Upper lobe of left lung (tissue), 6 donors: ENCODE measurements around the gene NAA15. TPM values are rescaled to one million over a fixed set of nuclear protein-coding genes. Genes with fewer than 3 reads are reported as not detected.
A peak's percentile ranks its signal among the peaks of the same experiment; 100 is the strongest.

Experiments
- ATAC-seq, 2 donors: fragments of 200-7000 bp; cut with Tn5 transposase; one replicate each; pipeline ENCODE4 v1.9.1; 2022; ENCODE audit warnings: mild to moderate bottlenecking in 2 of 2, moderate library complexity in 2 of 2; ENCODE audit not compliant: low FRiP score in 2 of 2
- DNase-seq, 2 donors: peaks; one replicate each; pipeline ENCODE4 v3.0.0-alpha.2; 2019 to 2020
- H3K27ac ChIP-seq, 4 donors: fragments of 200-600 bp; sonication (generic); one replicate each; pipeline ENCODE4 v1.5.1; 2016 to 2019
- H3K27me3 ChIP-seq, 4 donors: fragments of 200-600 bp; sonication (generic); one replicate each; pipeline ENCODE4 v1.5.1; 2017 to 2019
- H3K36me3 ChIP-seq, 4 donors: fragments of 200-600 bp; sonication (generic); one replicate each; pipeline ENCODE4 v1.5.1; 2016 to 2019
- H3K4me1 ChIP-seq, 4 donors: fragments of 200-600 bp; sonication (generic); one replicate each; pipeline ENCODE4 v1.5.1; 2018 to 2019
- H3K4me3 ChIP-seq, 4 donors: fragments of 200-600 bp; sonication (generic); one replicate each; pipeline ENCODE4 v1.5.1; 2017 to 2019; ENCODE audit warnings: mild to moderate bottlenecking in 2 of 4, moderate library complexity in 1 of 4
- H3K9me3 ChIP-seq, 4 donors: fragments of 200-600 bp; sonication (generic); one replicate each; pipeline ENCODE4 v1.5.1; 2018 to 2019
- EP300 ChIP-seq, 4 donors: sonication (generic); formaldehyde crosslinking; IDR thresholded peaks; one replicate each; pipeline ENCODE4 v1.5.1; 2017; ENCODE audit warnings: antibody characterized with exemption in 4 of 4, control low read depth in 2 of 4
- POLR2A ChIP-seq, 4 donors: fragments of 450-650 bp; IDR thresholded peaks; one replicate each; pipeline ENCODE4 v1.5.1; 2016 to 2017; ENCODE audit warnings: antibody characterized with exemption in 4 of 4, mild to moderate bottlenecking in 2 of 4
- POLR2AphosphoS5 ChIP-seq, 2 donors: sonication (generic); formaldehyde crosslinking; IDR thresholded peaks; one replicate each; pipeline ENCODE4 v1.5.1; 2017; ENCODE audit warnings: antibody characterized with exemption in 2 of 2
- WGBS, 2 donors: methylation state at CpG; one replicate each; pipeline ENCODE4 v1.1.5; 2017 to 2018; 5-methylcytosine and 5-hydroxymethylcytosine counted together
- total RNA-seq, 6 donors: library from RNA; depleted of rRNA in 4 of 6; stranded (reverse); fragments of >200 nt in 4 of 6; gene quantifications; one replicate each; pipeline versions ENCODE4 v1.1.0 to v1.2.1, GENCODE V29; 2016 to 2021
- TF ChIP-seq, protein P1 (sequence below), 6 experiments: fragments of 450-650 bp in 4 of 6; fragments of 200-600 bp in 2 of 6; sonication (generic) in 2 of 6; IDR thresholded peaks; one replicate each; pipeline ENCODE4 v1.5.1; 2016 to 2019; ENCODE audit warnings: antibody characterized with exemption in 6 of 6
- donor health status: DM: no; HTN: no; CAD: no; lungs with moderate emphysema.
- donor health status: DM: no; HTN: yes; CAD: no; lungs with severe emphysema.

Gene NAA15
- total RNA-seq, 6 donors from 2014 or later, result 11.0 to 37.7 (median 31.3) TPM

DNA sequence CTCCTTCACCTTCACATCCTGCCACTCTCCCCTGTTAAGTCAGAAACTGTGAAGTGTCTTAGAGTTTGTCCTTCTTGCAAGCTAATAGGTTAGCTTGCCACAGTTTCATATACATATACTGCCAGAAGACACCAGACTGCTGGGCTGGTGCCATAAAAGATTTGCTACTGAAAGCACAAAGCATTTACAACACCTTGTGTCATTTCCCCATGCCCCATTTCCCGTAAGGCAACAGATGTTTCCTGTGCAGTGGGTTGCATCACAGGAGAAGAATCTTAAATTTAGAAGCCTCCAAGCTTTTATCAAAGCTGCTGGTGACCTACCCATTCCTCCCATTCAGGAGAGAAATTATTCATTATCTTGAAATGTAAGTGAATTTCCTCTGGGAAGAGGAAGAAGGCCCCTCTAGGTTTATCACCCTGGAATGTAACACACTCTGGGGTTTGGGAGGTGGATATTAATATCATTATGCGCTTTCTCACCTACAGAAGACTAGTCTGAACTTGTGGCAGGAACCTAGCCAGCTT, 118.1 kb downstream of the NAA15 start:
- ATAC-seq, result peak; percentile 67 to 86
- no peak overlapping the region for H3K4me3 ChIP-seq
- peaks cover 0 to 13% (median 7%) of the 10 kb centered on the region in 4 donors for H3K4me1 ChIP-seq
- peak in 1 of 2 donors; percentile 64 for DNase-seq
- no peaks in the 10 kb centered on the region for H3K27me3 ChIP-seq
- no peaks in the 10 kb centered on the region for H3K36me3 ChIP-seq
- no peak for TF ChIP-seq POLR2A (IDR thresholded peaks at IDR 0.05)
- TF ChIP-seq EP300 (IDR thresholded peaks at IDR 0.05), result peak in 3 of 4 donors; percentile 72 to 92 (median 92)
- TF ChIP-seq, protein P1, sequence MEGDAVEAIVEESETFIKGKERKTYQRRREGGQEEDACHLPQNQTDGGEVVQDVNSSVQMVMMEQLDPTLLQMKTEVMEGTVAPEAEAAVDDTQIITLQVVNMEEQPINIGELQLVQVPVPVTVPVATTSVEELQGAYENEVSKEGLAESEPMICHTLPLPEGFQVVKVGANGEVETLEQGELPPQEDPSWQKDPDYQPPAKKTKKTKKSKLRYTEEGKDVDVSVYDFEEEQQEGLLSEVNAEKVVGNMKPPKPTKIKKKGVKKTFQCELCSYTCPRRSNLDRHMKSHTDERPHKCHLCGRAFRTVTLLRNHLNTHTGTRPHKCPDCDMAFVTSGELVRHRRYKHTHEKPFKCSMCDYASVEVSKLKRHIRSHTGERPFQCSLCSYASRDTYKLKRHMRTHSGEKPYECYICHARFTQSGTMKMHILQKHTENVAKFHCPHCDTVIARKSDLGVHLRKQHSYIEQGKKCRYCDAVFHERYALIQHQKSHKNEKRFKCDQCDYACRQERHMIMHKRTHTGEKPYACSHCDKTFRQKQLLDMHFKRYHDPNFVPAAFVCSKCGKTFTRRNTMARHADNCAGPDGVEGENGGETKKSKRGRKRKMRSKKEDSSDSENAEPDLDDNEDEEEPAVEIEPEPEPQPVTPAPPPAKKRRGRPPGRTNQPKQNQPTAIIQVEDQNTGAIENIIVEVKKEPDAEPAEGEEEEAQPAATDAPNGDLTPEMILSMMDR (IDR thresholded peaks at IDR 0.05), result no peak
- TF ChIP-seq POLR2AphosphoS5 (IDR thresholded peaks at IDR 0.05), result peak; percentile 56 to 98
- WGBS, 2 donors, result 32 to 46% methylated on average over 2 of the region's 2 CpGs
- peaks cover 0 to 4% (median 2%) of the 10 kb centered on the region in 4 donors for H3K9me3 ChIP-seq
- peak overlapping the region; percentile 14 to 82 (median 74) for H3K27ac ChIP-seq

DNA sequence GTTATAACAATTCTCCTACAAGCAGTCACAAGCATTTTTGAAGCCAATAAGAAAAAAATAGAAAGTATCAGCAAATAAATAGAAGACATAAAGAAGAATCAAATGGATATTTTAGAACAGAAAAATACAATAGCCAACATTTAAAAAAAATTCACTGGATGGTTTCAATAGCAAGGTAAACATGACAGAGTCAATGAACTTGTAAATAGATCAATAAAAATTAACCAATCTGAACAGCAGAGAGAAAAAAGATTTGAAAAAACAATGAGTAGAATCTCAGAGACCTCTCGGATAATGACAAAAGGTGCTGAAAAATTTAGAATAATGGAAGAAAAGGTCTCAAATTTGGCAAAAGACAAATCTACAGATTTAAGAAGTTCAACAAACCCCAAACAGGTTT, 119.3 kb downstream of the NAA15 start:
- DNase-seq, result no peak
- TF ChIP-seq POLR2AphosphoS5 (IDR thresholded peaks at IDR 0.05) (no peak), EP300 (IDR thresholded peaks at IDR 0.05) (no peak), POLR2A (IDR thresholded peaks at IDR 0.05) (no peak)
- TF ChIP-seq, protein P1 (IDR thresholded peaks at IDR 0.05), result no peak
- no peak overlapping the region for H3K4me3 ChIP-seq
- H3K9me3 ChIP-seq, result no peaks in the 10 kb centered on the region
- ATAC-seq, result no peak
- no peaks in the 10 kb centered on the region for H3K27me3 ChIP-seq
- no peaks in the 10 kb centered on the region for H3K36me3 ChIP-seq
- peaks cover 0 to 13% (median 7%) of the 10 kb centered on the region in 4 donors for H3K4me1 ChIP-seq
- H3K27ac ChIP-seq, result no peak overlapping the region
- 94 to 100% methylated on average over 1 of the region's 1 CpG for WGBS, 2 donors

DNA sequence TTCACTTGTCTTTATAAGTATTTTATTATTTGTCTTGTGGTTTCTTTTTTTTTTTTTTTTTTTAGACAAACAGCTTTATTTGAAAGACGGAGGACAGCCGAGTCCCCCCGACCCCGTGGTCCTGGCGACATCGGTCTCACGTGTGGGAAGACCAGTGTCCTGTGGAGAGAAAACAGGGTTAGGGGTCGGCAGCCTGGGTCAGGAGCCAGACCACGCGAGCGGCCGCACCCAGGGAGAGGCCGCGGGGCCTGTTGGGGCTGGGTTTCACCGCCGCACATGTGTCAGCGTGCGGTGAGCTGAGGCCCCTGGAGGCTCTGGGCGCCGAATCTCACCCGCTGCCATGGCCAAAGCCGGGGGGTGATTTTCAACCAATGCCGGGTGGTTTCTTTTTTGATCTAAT, 134.8 kb downstream of the NAA15 start:
- TF ChIP-seq, protein P1 (IDR thresholded peaks at IDR 0.05), result no peak
- TF ChIP-seq POLR2AphosphoS5 (IDR thresholded peaks at IDR 0.05) (no peak), EP300 (IDR thresholded peaks at IDR 0.05) (no peak), POLR2A (IDR thresholded peaks at IDR 0.05) (no peak)
- no peak for ATAC-seq
- WGBS, 2 donors, result 97% methylated on average over 23 of the region's 23 CpGs

DNA sequence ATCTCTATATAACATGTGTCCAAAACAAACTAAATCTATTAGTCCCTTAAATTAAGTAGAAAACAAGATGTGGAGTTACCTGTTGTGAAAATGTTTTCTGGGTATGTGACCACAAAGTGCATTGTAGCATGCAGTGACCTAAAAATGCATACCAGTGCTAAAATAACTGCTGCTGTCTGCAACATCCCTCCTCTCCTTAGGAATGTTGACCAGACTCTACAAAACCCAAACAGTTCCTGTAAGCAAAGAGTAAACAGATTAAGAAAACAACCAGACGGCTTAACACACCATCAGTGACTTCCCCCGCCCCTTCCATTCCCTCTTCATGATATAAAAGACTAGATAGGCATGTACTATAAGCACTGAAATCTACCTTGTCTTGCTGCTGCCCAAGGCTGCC, 136.8 kb downstream of the NAA15 start:
- no peak overlapping the region for H3K4me3 ChIP-seq
- H3K36me3 ChIP-seq, result no peaks in the 10 kb centered on the region
- no peak overlapping the region for H3K27ac ChIP-seq
- TF ChIP-seq POLR2A (IDR thresholded peaks at IDR 0.05), result no peak
- TF ChIP-seq, protein P1 (IDR thresholded peaks at IDR 0.05), result no peak
- TF ChIP-seq EP300 (IDR thresholded peaks at IDR 0.05), result no peak
- TF ChIP-seq POLR2AphosphoS5 (IDR thresholded peaks at IDR 0.05), result no peak
- no peaks in the 10 kb centered on the region for H3K27me3 ChIP-seq
- ATAC-seq (no peak), DNase-seq (no peak)
- H3K4me1 ChIP-seq, result no peaks in the 10 kb centered on the region
- H3K9me3 ChIP-seq, result peaks cover 0 to 15% (median 5%) of the 10 kb centered on the region in 4 donors
- 87 to 95% methylated on average over 2 of the region's 2 CpGs for WGBS, 2 donors

More for the DNA sequence above, 134.8 kb downstream of the NAA15 start:
- no peak overlapping the region for H3K4me3 ChIP-seq
- no peaks in the 10 kb centered on the region for H3K4me1 ChIP-seq
- H3K36me3 ChIP-seq, result no peaks in the 10 kb centered on the region
- H3K9me3 ChIP-seq, result peaks cover 0 to 18% (median 5%) of the 10 kb centered on the region in 4 donors
- H3K27me3 ChIP-seq, result no peaks in the 10 kb centered on the region
- no peak overlapping the region for H3K27ac ChIP-seq
- DNase-seq, result peak in 1 of 2 donors; percentile 59

DNA sequence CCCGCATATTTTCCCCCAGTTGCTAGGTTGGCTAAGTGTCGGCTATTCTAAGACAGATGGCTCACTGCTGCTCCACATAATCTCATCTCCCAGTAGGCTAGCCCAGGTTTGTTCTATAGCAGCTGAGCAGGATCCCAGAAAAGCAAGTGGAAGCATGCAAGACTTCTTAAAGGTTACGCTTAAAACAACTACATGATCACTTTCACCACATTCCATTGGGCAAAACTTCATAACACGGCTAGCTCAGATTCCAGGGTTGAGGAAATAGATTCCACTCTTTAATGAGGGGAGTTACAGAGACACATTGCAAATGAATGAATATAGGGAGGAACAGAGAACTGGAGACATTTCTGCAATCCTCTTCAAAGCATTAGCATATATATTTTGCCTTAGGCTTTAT, 139.7 kb downstream of the NAA15 start:
- Histone ChIP-seq H3K4me1 (no peaks in the 10 kb centered on the region), H3K4me3 (no peak overlapping the region), H3K27me3 (no peaks in the 10 kb centered on the region), H3K36me3 (no peaks in the 10 kb centered on the region), H3K9me3 (peaks cover 0 to 15% (median 5%) of the 10 kb centered on the region in 4 donors), H3K27ac (no peak overlapping the region)
- WGBS, 2 donors, result 100% methylated on average over 4 of the region's 4 CpGs
- DNase-seq, result no peak
- TF ChIP-seq POLR2AphosphoS5 (IDR thresholded peaks at IDR 0.05) (no peak), EP300 (IDR thresholded peaks at IDR 0.05) (no peak), POLR2A (IDR thresholded peaks at IDR 0.05) (no peak)
- TF ChIP-seq, protein P1 (IDR thresholded peaks at IDR 0.05), result no peak
- no peak for ATAC-seq
